T-helper 1 cell treated with Interleukin-12 subunit alpha and Interleukin-12 subunit beta and Interleukin-4 antibody, amounts not matched to agents 30 μg/mL and 1 μg/mL, for 36 hours (primary cell): ENCODE results near the gene EIF1AD.
"Not testable (repeated sequence)": the region's sequence is repeated elsewhere in the genome, so short reads cannot be mapped to it uniquely, and the experiment has no call there.

ENCODE experiments used
- H3K27ac Mint-ChIP-seq: one replicate; pipeline ENCODE4 v1.8.0; 2021; ENCODE audit warnings: mild to moderate bottlenecking, mixed read lengths
- H3K27me3 Mint-ChIP-seq: one replicate; pipeline ENCODE4 v1.8.0; 2021; ENCODE audit warnings: low read depth, mixed read lengths
- H3K36me3 Mint-ChIP-seq: one replicate; pipeline ENCODE4 v1.8.0; 2021; ENCODE audit warnings: low read depth, mixed read lengths
- H3K4me1 Mint-ChIP-seq: one replicate; pipeline ENCODE4 v1.8.0; 2021; ENCODE audit warnings: low read depth, mixed read lengths
- H3K4me3 Mint-ChIP-seq: one replicate; pipeline ENCODE4 v1.8.0; 2021; ENCODE audit warnings: mild to moderate bottlenecking, moderate library complexity, mixed read lengths
- H3K9me3 Mint-ChIP-seq: one replicate; pipeline ENCODE4 v1.8.0; 2021; ENCODE audit warnings: mixed read lengths

EIF1AD gene

DNA sequence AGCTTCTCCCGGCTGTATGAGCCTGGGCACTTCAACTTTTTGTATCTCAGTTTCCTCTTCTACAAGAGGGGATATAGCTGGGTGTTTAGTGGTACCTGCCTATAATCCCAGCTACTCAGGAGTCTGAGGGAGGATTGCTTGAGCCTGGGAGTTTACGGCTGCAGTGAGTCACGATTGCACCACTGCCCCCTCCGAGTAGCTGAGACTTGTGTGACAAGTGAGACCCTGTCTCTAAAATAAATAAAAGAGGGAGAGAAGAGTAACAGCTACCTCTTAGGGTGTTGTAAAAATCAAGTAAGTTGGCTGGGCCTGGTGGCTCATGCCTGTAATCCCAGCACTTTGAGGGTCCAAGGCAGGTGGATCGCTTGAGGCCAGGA is 34.4 kb upstream of the EIF1AD start:
- H3K9me3 Mint-ChIP-seq: no peaks in the 10 kb centered on the region
- no peaks in the 10 kb centered on the region for H3K36me3 Mint-ChIP-seq
- no peak overlapping the region for H3K4me3 Mint-ChIP-seq

DNA sequence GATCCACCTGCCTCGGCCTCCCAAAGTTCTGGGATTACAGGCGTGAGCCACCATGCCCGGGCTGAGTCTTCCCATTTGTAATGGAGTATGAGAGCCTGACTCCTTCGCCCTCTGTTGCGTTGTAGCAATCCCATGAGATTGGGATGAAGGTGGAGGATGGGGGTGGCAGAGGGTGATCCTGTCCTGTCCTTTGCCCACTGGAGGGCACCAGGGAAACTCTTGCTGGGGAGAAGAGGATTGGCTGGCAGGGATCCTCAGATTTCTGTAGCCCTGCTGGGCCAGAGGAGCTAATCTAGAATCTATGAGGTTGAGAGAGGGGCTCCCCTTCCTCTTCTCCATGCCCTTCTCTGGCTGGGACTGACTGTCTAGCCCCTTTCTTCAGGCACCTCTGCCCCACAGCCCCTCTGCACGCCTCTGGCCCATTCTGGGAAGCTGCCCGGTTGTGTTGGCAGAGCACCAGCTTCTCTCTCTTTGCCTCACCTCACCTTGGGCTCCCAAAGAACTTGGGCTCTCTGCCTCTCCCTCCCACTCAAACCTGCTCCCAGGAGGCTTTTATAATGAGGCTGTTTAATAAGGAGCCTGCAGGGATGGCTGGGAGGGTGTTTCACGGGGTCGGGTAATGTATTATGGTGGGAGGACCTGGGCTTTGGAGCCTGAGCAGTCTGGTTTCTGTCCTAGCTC is 33.8 kb upstream of the EIF1AD start:
- Mint-ChIP-seq H3K4me3 (no peak overlapping the region), H3K4me1 (no peaks in the 10 kb centered on the region), H3K36me3 (no peaks in the 10 kb centered on the region), H3K9me3 (no peaks in the 10 kb centered on the region), H3K27me3 (peaks cover 8% of the 10 kb centered on the region), H3K27ac (no peak overlapping the region)

More for the DNA sequence above, 34.4 kb upstream of the EIF1AD start:
- Mint-ChIP-seq H3K27ac (no peak overlapping the region), H3K27me3 (peaks cover 8% of the 10 kb centered on the region), H3K4me1 (no peaks in the 10 kb centered on the region)

DNA sequence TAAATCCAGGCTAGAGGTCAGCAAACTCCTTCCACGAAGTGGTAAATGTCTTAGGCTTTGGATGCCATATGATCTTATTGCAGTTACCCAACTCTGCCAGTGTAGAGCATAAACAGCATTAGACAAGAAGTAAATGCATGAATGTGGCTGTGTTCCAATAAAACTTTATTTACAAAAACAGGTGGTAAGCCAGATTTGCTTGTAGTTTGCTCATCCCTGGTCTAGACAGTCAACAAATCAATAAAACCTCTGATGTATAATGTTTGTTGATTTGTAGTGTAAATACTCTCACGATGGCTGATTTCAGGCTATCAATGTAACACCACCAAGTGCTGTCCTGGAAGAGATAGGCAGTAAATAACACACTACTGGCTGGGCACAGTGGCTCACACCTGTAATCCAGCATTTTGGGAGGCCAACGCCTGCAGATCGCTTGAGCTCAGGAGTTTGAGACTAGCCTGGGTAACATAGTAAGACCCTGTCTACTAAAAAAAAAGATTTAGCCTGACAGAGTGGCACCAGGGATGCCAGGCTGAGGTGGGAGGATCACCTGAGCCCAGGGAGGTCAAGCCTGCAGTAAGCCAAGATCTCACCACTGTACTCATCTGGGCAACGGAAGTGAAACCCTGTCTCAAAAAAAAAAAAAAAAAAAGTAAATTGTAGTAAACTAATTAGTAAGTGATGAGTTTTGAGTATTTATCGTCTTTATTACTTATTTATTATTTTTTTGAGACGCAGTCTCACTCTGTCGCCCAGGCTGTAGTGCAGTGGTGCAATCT is 31.2 kb upstream of the EIF1AD start:
- peaks cover 3% of the 10 kb centered on the region for H3K27me3 Mint-ChIP-seq
- no peaks in the 10 kb centered on the region for H3K36me3 Mint-ChIP-seq
- no peak overlapping the region for H3K4me3 Mint-ChIP-seq
- no peaks in the 10 kb centered on the region for H3K9me3 Mint-ChIP-seq
- H3K4me1 Mint-ChIP-seq: no peaks in the 10 kb centered on the region
- no peak overlapping the region for H3K27ac Mint-ChIP-seq

DNA sequence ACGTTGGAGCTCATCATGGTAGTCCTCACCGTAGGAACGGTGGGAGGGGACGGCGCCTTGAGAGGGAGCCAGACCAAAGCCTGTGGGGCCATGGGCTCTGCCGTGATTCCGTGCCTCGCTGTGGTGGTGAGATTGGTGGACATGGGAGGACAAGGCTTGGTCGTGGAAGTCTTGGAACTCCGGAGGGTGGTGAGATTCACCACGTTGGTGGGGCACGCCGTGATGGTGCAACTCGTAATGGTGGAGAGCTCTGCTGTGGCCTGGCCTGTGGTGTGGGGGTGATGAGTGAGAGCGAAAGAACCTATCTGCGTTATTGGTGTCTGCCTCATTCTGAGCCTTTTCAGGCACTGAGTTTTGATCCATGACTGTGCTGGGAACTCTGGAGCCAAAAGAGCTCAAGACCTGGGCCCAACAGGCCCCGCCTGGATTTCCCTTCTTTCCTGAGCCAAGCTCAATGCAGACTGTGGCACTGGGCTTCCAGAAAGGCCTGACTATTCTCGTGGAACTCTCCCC is 24.1 kb upstream of the EIF1AD start, which contains the start of gene CATSPER1:
Gene CATSPER1, minus strand, starts transcription at position 463 of the 513 bp plus-strand sequence. Its CDS starts 100 bp downstream, at position 363.
- peaks cover 5% of the 10 kb centered on the region for H3K4me1 Mint-ChIP-seq
- no peak within 1 kb of the TSS for H3K27ac Mint-ChIP-seq
- no peaks in the 10 kb centered on the region for H3K9me3 Mint-ChIP-seq
- no peak within 1 kb of the TSS for H3K4me3 Mint-ChIP-seq
- H3K36me3 Mint-ChIP-seq: no peaks in the 10 kb centered on the region
- peaks cover 10% of the 10 kb centered on the region for H3K27me3 Mint-ChIP-seq

DNA sequence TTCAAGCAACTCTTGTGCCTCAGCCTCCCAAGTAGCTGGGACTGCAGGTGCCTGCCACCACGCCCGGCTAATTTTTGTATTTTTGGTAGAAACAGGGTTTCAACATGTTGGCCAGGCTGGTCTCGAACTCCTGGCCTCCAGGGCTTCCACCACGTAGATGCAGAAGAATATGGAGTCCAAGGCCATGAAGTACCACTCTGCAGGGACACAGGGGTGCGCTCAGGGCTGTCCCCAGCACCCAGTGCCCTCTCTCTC is 21.2 kb upstream of the EIF1AD start:
- H3K4me1 Mint-ChIP-seq, H3K9me3 Mint-ChIP-seq, H3K4me3 Mint-ChIP-seq, H3K27ac Mint-ChIP-seq, H3K36me3 Mint-ChIP-seq, H3K27me3 Mint-ChIP-seq: not testable (repeated sequence)

DNA sequence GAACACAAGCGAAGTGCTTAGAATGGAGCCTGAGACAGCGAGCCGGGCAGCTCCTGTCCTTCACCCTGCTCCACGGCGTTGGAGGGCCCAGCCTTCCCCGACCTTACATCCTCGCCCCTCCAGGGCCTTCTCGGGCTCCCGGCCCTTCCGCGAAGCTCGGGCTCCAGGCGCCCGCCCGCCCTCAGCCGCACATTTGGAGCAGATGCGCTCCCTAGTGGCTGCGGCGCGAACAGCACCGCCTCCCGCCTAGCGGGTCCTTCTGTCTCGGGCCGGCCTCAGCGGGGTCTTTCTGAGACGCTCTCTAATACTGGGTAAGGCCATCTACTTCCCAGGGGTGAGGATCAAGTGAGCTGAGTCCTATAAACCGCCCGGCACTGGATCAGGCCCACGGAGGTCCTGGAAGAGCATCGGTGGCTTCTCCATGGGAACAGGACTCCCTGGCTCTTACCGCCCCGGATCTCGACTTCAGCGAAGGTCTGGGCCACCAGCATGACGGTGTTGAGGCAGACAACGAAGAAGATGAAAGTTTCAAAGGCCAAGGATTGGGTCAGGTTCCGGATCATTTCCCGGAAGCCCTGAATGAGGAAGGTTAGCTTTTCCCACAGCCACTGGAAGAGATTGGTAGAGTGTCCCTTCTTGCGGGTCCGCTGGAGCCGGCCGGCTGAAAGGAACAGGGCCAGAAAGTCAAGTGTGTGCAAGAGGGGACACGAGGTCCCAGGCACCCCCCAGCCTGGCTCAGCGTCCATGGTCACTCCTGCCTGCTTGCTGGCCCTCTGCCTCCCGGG is 20.6 kb upstream of the EIF1AD start:
- no peak overlapping the region for H3K27ac Mint-ChIP-seq

DNA sequence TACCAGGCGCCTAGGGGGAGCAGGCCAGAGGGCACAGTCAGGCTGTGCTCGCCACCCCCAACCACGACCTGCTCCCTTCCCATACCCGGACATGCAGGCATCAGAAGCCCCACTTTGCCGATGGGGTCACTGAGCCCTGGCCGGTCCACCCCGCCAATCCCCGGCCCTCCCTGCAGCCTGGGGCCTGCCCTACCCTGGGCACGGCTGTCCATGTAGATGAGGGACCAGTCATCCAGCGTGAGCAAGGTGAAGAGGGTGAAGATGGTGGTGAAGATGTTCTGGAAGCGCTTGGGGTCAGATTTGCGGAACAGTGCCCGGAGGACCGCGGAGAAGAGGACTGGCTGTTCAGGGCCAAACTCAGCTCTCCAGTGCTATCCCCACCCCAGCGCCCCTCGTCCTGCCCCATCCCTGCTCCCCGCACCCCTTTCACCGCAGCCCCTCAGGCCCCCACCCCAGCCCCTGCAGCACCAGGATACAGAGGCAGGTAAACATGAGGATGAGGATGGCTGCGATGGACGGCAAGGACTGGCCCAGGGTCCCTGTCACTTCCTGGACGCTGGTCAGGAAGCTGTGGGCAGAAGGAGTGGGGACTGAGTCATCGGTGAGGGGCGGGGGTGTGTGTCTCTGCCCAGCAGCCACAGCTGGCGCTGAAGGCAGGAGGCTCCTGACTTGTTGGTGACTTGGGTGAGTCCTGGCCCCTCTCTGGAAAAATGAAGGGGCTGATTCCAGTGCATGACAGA is 18.8 kb upstream of the EIF1AD start:
- Mint-ChIP-seq H3K4me3 (no peak overlapping the region), H3K36me3 (no peaks in the 10 kb centered on the region), H3K27me3 (peaks cover 10% of the 10 kb centered on the region), H3K27ac (no peak overlapping the region), H3K4me1 (peaks cover 5% of the 10 kb centered on the region), H3K9me3 (no peaks in the 10 kb centered on the region)

More for the DNA sequence above, 20.6 kb upstream of the EIF1AD start:
- H3K27me3 Mint-ChIP-seq: peaks cover 10% of the 10 kb centered on the region
- no peaks in the 10 kb centered on the region for H3K36me3 Mint-ChIP-seq
- H3K4me3 Mint-ChIP-seq: peak overlapping the region; percentile 30
- no peaks in the 10 kb centered on the region for H3K9me3 Mint-ChIP-seq
- peaks cover 5% of the 10 kb centered on the region for H3K4me1 Mint-ChIP-seq

DNA sequence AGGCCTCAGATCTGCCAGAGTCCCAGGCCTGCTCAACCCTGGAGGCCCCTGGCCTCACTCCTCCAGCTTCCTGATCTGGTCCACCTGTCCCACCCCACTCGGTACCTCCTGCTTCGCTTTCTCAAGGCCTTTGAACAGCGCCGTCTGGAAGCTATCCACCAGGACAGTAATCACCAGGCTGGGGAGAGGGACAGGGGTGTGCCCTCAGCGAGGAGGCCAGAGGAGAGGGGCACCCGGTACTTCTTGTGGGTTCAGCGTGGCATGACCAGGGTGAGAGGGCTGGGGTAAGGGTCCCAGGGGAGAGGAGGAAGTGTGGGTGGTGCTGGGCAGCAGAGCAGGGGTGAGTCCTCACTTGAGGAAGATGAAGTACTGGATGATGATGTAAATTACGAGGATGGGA is 18.3 kb upstream of the EIF1AD start:
- no peaks in the 10 kb centered on the region for H3K9me3 Mint-ChIP-seq
- peaks cover 10% of the 10 kb centered on the region for H3K27me3 Mint-ChIP-seq
- no peak overlapping the region for H3K4me3 Mint-ChIP-seq
- no peak overlapping the region for H3K27ac Mint-ChIP-seq
- H3K4me1 Mint-ChIP-seq: peaks cover 5% of the 10 kb centered on the region
- no peaks in the 10 kb centered on the region for H3K36me3 Mint-ChIP-seq

DNA sequence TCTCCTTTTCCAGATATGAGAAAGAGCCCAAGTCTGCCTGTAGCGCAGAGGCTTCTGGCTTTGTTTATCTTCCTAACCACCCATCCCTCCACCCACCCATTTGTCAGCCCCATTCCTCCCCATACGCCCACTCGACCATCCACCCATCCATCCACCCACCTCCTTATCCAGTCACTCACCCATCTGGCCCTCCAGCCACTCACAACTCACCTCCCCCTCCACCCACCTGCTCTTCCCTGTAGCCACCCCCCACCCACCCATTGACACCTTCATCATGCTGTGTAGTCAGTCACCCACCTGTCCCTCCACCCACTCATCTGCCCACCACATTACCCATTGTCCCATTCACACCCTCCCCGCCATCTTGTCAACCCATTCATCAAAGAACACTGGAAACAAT is 15.4 kb upstream of the EIF1AD start:
- H3K27me3 Mint-ChIP-seq: peaks cover 14% of the 10 kb centered on the region
- no peaks in the 10 kb centered on the region for H3K9me3 Mint-ChIP-seq
- no peaks in the 10 kb centered on the region for H3K4me1 Mint-ChIP-seq
- no peak overlapping the region for H3K4me3 Mint-ChIP-seq
- H3K36me3 Mint-ChIP-seq: no peaks in the 10 kb centered on the region
- H3K27ac Mint-ChIP-seq: peak overlapping the region; percentile 31

DNA sequence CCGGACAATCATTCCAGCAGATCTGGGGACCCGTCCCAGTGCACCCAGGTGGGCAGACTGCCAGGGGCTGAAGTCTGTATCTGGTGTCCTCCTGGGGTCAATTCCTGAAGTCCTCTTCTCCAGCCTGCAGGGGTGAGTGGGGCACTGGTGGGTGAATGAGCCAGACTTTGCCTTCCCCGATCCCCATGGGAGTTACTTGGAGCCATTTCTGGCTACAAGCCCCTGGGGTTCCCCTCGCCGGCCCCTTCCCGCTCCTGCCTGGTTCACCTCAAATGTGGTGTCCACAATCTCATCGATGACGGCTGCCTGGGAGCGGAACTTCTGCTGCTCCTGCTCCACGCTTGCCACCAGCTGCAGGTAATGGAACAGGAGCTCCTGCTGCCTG is 14.8 kb upstream of the EIF1AD start:
- peaks cover 14% of the 10 kb centered on the region for H3K27me3 Mint-ChIP-seq
- H3K4me1 Mint-ChIP-seq: no peaks in the 10 kb centered on the region
- H3K36me3 Mint-ChIP-seq: no peaks in the 10 kb centered on the region
- H3K4me3 Mint-ChIP-seq: no peak overlapping the region
- no peak overlapping the region for H3K27ac Mint-ChIP-seq
- no peaks in the 10 kb centered on the region for H3K9me3 Mint-ChIP-seq

DNA sequence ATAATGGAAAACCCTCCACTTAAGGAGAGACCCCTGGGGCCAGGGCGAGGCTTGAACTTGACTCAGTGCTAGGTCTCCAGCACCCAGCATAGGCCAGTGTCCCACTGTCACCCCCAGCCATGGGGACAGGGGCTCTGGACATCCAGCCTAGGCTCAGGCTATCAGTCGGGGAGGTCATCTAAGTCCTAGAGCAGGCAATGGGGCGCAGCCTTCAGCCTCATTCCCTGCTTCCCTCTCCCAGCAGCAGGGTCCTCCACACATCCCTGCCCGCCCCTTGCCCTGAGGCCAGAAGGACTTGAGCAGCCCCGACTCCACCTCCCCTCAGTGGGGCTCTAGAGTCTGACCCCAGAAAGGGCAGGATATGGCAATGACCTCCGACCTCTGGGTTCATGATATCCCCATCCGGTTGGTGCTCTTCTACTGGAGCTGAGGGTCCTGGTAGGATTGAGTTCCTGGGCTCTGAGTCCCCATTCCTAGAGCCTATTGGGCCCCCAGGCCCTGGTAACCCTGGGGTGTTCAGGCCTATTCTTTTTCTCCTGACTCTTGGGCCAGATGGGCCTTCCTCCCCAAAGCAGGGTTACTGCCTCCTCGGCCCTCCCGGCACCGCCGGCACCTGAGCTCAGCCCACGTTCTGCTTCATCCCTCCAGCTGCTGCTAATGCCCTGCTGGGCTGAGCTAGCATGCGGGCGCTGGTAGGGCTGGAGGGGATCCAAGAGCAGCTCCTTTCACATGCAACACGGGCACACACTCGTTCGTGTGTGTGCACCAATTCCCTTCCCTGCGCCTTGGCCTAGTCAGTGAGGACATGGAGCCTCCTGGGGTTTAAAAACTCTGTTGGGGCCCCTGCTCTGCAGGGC is 14.2 kb upstream of the EIF1AD start:
- no peak overlapping the region for H3K27ac Mint-ChIP-seq
- no peaks in the 10 kb centered on the region for H3K36me3 Mint-ChIP-seq
- H3K4me3 Mint-ChIP-seq: no peak overlapping the region
- H3K27me3 Mint-ChIP-seq: peaks cover 20% of the 10 kb centered on the region
- no peaks in the 10 kb centered on the region for H3K9me3 Mint-ChIP-seq
- no peaks in the 10 kb centered on the region for H3K4me1 Mint-ChIP-seq

DNA sequence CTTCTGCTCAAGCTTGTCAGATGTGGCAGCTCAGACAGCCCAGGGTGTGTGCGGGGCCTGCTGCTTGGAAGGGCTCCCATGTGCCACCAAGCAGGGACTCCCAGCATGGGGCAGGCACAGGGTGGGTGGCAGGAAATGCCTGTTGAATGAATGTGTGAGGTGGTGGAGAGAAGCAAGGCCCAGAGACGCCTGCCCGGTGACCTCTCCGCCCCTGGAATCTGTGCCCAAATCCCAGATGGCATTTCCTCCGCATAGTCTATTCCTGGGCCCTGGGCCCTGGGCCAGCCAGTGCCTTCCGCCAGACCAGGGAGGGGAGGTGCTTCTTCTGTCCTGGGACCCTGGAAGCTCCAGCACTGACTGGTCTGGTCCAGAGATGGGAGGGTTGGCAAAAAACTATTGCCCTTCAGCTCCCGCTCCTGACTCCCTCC is 13.5 kb upstream of the EIF1AD start:
- Mint-ChIP-seq H3K9me3 (no peaks in the 10 kb centered on the region), H3K27me3 (peaks cover 26% of the 10 kb centered on the region), H3K36me3 (no peaks in the 10 kb centered on the region)

DNA sequence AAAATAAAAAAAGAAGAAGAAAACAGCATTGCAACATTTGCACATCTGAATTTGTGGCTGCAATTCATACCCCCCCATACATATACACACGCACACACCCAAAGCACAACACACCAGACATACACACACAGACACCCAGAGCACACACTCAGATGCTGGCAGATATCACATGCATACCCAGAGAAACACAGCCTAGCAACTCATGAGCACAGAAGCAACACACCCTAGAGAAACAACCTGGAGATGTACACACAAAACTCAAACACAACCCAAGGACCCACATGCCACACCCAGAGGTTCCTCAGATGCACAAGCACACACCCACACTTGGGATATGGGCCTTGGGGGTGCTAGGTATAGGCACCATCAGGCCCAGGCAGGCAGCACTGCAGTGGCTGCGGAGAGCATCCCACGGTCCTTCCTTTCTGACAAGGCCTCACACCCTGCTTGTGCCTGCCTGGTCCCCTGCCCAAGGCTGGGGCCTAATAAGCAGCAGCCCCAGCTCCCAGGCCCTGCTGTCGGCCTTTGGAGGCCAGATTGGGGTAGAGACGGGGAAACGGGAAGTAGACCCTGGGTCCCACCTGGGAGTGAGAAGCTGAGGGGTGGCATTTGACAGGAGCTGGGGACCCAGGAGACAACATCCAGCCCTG is 13.0 kb upstream of the EIF1AD start:
- Mint-ChIP-seq H3K9me3 (no peaks in the 10 kb centered on the region), H3K4me3 (no peak overlapping the region), H3K27me3 (peaks cover 32% of the 10 kb centered on the region), H3K36me3 (no peaks in the 10 kb centered on the region), H3K4me1 (no peaks in the 10 kb centered on the region), H3K27ac (no peak overlapping the region)

More for the DNA sequence above, 13.5 kb upstream of the EIF1AD start:
- no peaks in the 10 kb centered on the region for H3K4me1 Mint-ChIP-seq
- no peak overlapping the region for H3K4me3 Mint-ChIP-seq
- no peak overlapping the region for H3K27ac Mint-ChIP-seq
